ENCODE results near the gene SPOP.

DNA sequence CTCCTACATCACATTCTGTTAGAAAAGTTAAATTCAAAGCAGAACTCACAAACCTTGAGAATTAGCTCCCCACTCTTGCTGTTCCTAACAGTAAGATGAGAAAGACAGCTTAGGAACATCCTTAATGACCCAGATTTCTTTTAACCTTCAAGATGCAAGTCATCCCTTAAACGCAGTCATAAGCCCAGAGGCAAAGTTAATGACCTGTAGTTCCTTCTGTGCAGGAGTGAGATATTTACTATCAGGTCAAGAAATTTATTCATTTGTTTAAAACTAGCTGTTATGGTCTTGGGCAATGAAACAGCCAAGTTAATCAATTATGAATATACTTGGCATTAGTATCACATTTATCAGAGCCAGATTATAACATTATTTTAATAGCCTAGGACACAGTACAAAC, 65.2 kb downstream of the SPOP start:
- TF ChIP-seq BRCA1 (IDR thresholded peaks at IDR 0.05) (no peak), BRCA1 (CRISPR knock-in tag; IDR thresholded peaks at IDR 0.05) (no peak), MEF2D (tag; conservative IDR thresholded peaks at IDR 0.05; ENCODE audit: low read depth) (no peak), ETV6 (IDR thresholded peaks at IDR 0.05; ENCODE audit: borderline replicate concordance in 1 of 2, low read depth in 2 of 2, low read length in 1 of 2) (no peak), ETV6 (CRISPR knock-in tag; IDR thresholded peaks at IDR 0.05; ENCODE audit: borderline replicate concordance) (no peak), KAT7 (CRISPR knock-in tag; IDR thresholded peaks at IDR 0.05; ENCODE audit: borderline replicate concordance) (no peak), HEY1 (CRISPR knock-in tag; IDR thresholded peaks at IDR 0.05; ENCODE audit: borderline replicate concordance) (no peak), POLR2AphosphoS5 (IDR thresholded peaks at IDR 0.05; ENCODE audit: control insufficient read depth, insufficient read depth, low read depth, low read length) (no peak), JUN (IDR thresholded peaks at IDR 0.05; ENCODE audit: borderline replicate concordance, low read depth, low read length) (no peak), JUN (CRISPR knock-in tag; IDR thresholded peaks at IDR 0.05; ENCODE audit: borderline replicate concordance) (no peak), PHB (CRISPR knock-in tag; IDR thresholded peaks at IDR 0.05) (no peak), NBN (IDR thresholded peaks at IDR 0.05; ENCODE audit: low read depth) (no peak), SAFB2 (IDR thresholded peaks at IDR 0.05; ENCODE audit: borderline replicate concordance, low read depth, low read length, severe bottlenecking) (no peak), RUNX1 (IDR thresholded peaks at IDR 0.05; ENCODE audit: low read depth) (no peak)
- TF ChIP-seq, protein P1, sequence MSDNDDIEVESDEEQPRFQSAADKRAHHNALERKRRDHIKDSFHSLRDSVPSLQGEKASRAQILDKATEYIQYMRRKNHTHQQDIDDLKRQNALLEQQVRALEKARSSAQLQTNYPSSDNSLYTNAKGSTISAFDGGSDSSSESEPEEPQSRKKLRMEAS (CRISPR knock-in tag; IDR thresholded peaks at IDR 0.05), result no peak
- TF ChIP-seq, protein P2, sequence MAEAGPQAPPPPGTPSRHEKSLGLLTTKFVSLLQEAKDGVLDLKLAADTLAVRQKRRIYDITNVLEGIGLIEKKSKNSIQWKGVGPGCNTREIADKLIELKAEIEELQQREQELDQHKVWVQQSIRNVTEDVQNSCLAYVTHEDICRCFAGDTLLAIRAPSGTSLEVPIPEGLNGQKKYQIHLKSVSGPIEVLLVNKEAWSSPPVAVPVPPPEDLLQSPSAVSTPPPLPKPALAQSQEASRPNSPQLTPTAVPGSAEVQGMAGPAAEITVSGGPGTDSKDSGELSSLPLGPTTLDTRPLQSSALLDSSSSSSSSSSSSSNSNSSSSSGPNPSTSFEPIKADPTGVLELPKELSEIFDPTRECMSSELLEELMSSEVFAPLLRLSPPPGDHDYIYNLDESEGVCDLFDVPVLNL (CRISPR knock-in tag; IDR thresholded peaks at IDR 0.05; ENCODE audit: low read depth), result no peak
- TF ChIP-seq, protein P3, sequence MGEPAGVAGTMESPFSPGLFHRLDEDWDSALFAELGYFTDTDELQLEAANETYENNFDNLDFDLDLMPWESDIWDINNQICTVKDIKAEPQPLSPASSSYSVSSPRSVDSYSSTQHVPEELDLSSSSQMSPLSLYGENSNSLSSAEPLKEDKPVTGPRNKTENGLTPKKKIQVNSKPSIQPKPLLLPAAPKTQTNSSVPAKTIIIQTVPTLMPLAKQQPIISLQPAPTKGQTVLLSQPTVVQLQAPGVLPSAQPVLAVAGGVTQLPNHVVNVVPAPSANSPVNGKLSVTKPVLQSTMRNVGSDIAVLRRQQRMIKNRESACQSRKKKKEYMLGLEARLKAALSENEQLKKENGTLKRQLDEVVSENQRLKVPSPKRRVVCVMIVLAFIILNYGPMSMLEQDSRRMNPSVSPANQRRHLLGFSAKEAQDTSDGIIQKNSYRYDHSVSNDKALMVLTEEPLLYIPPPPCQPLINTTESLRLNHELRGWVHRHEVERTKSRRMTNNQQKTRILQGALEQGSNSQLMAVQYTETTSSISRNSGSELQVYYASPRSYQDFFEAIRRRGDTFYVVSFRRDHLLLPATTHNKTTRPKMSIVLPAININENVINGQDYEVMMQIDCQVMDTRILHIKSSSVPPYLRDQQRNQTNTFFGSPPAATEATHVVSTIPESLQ (CRISPR knock-in tag; IDR thresholded peaks at IDR 0.05), result no peak
